Esophagus squamous epithelium (tissue), 4 donors: ENCODE data around the gene MAML3.

Experiments used
- CTCF ChIP-seq, 6 experiments: fragments of 450-650 bp in 4 of 6; fragments of 200-600 bp in 2 of 6; sonication (generic) in 2 of 6; IDR thresholded peaks; one replicate each; pipeline ENCODE4 v1.5.1; 2016 to 2019; ENCODE audit warnings: antibody characterized with exemption in 6 of 6, mild to moderate bottlenecking in 4 of 6, moderate library complexity in 4 of 6
- POLR2A ChIP-seq, 4 donors: fragments of 450-650 bp; IDR thresholded peaks; one replicate each; pipeline ENCODE4 v1.6.1; 2017; ENCODE audit warnings: antibody characterized with exemption in 4 of 4, mild to moderate bottlenecking in 4 of 4, moderate library complexity in 3 of 4

DNA sequence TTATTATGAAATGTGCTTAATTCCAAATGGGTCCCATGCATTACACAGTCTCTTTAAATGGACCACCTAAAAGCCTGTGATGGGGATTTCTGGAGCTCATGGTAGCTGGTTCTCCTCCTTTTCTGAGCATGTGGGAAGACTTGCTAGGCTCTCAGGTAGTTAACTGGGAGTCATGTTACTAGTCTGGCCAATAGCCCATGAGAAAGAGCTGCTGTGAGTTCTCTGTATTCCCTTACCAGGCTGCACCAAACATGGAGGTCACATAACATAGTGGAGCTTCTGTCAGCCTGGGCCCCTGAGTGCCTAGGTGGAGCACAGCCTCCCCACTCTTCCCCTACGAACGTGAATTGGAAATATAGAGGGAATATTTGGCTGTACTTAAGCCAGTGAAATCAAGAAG is 198.4 kb downstream of the MAML3 start:
- TF ChIP-seq CTCF (IDR thresholded peaks at IDR 0.05) (no peak), POLR2A (IDR thresholded peaks at IDR 0.05) (no peak)
